Stimulated activated memory B cell treated with anti-CD40 and anti-IgM and Interleukin-4, amounts not matched to agents 10 μg/mL and 1 μg/mL and 100 μg/mL, for 72 hours (primary cell): ENCODE results near the gene DMRTA2.

Source experiments
- ATAC-seq: fragments of 150-1000 bp; cut with Tn5 transposase; 2 replicates; pipeline ENCODE4 v1.10.0; 2021
- H3K27ac Mint-ChIP-seq: one replicate; pipeline ENCODE4 v1.8.0; 2022; ENCODE audit warnings: mild to moderate bottlenecking, mixed read lengths
- H3K27me3 Mint-ChIP-seq: one replicate; pipeline ENCODE4 v1.8.0; 2022; ENCODE audit warnings: mixed read lengths
- H3K36me3 Mint-ChIP-seq: one replicate; pipeline ENCODE4 v1.8.0; 2022; ENCODE audit warnings: mixed read lengths
- H3K4me1 Mint-ChIP-seq: one replicate; pipeline ENCODE4 v1.8.0; 2022; ENCODE audit warnings: mixed read lengths
- H3K4me3 Mint-ChIP-seq: one replicate; pipeline ENCODE4 v1.8.0; 2022; ENCODE audit warnings: mild to moderate bottlenecking, moderate library complexity, mixed read lengths
- H3K9me3 Mint-ChIP-seq: one replicate; pipeline ENCODE4 v1.8.0; 2022; ENCODE audit warnings: mixed read lengths

Gene DMRTA2

DNA sequence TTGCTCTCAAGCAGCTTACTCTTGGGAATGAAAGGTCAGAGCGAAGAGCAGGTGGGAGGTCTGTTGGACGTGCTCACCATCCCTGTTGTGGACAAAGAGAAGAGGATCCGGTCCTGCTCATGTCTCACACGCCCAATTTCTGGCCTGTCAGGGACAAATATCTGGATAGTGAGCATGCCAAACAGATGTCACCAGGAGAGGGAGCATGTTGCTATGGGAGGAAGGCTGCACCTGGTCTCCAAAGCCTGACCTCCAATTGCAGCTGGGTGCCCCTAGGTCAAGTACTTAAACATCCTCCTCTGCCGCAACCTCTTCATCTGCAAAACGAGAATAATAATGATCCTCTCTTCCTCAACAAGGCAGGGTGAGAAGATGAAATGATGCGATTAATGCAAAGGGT, 53.4 kb downstream of the DMRTA2 start:
- H3K9me3 Mint-ChIP-seq: peaks cover 4% of the 10 kb centered on the region
- no peak overlapping the region for H3K27ac Mint-ChIP-seq
- no peaks in the 10 kb centered on the region for H3K4me1 Mint-ChIP-seq
- H3K4me3 Mint-ChIP-seq: no peak overlapping the region
- H3K36me3 Mint-ChIP-seq: no peaks in the 10 kb centered on the region
- peaks cover 39% of the 10 kb centered on the region for H3K27me3 Mint-ChIP-seq
- no peak for ATAC-seq

GRCh38 chr1:50369008-50369634, 54.1 kb downstream of the DMRTA2 start:
- H3K4me3 Mint-ChIP-seq: no peak overlapping the region
- peaks cover 4% of the 10 kb centered on the region for H3K9me3 Mint-ChIP-seq
- no peak for ATAC-seq

DNA sequence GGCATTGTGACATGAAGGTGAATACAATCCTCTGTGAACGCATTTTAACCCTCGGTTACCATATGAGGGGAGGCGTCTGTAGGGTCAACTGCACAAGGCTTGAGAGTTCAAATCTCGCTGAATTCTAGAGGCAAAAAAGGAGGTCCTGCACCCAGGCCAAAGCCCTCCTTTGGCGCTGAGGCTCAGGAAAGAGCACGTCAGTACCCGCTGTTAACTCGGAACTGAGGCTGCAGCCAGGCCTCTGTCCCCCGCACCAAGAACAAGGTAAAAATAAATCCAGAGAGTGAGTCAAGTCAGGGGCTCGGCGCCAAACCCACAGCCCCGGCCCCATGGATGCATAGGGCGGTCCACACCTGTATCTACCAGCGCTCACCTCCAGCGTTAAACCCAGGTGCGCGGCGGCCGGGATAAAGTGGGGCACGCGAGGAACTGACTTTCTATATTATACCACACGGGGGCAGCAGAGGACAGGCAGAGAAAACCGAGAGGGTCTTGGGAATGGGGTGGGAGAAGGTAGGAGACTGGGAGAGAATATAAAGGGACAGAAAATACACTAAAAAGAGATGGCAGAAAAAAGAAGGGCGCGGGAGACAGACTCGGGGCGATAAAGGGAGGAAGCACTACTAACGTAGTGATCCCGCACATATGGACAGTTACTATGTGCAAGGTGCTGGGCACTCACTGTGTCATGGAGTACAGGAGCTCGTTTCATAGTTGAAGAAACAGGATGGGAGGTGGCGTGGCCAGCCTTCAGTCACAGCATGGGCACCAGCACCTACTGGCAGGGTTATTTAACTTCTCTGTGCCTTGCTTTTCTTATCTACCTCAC, 54.9 kb downstream of the DMRTA2 start:
- H3K27me3 Mint-ChIP-seq: peaks cover 34% of the 10 kb centered on the region

More at GRCh38 chr1:50369008-50369634, 54.1 kb downstream of the DMRTA2 start:
- no peak overlapping the region for H3K27ac Mint-ChIP-seq
- no peaks in the 10 kb centered on the region for H3K4me1 Mint-ChIP-seq
- peaks cover 41% of the 10 kb centered on the region for H3K27me3 Mint-ChIP-seq
- no peaks in the 10 kb centered on the region for H3K36me3 Mint-ChIP-seq

More for the DNA sequence above, 54.9 kb downstream of the DMRTA2 start:
- no peak for ATAC-seq
- Mint-ChIP-seq H3K4me1 (no peaks in the 10 kb centered on the region), H3K4me3 (no peak overlapping the region), H3K27ac (no peak overlapping the region), H3K36me3 (no peaks in the 10 kb centered on the region), H3K9me3 (no peaks in the 10 kb centered on the region)
